T47D (cell line): ENCODE data around the gene ANKRD11.
A peak's percentile ranks its signal among the peaks of the same experiment; 100 is the strongest.
"Not testable (repeated sequence)": the region's sequence is repeated elsewhere in the genome, so short reads cannot be mapped to it uniquely, and the experiment has no call there.

Source experiments
- DNase-seq, 2 experiments: peaks; one replicate each; pipeline versions ENCODE4 v3.0.0 to v3.0.0-alpha.2; 2011 to 2012; ENCODE audit warnings: low read depth in 1 of 2, low spot score in 1 of 2
- JUND ChIP-seq: IDR thresholded peaks from 2 replicates; pipeline ENCODE4 v1.6.1; 2012; ENCODE audit warnings: low read depth
- in situ Hi-C: cut with HindIII; loops from 2 replicates; pipeline ENCODE4 v1.10.0; 2016; ENCODE audit warnings: low sequenced_read_pairs, low pct_unique_long_range_greater_than_20kb

ANKRD11 gene

DNA sequence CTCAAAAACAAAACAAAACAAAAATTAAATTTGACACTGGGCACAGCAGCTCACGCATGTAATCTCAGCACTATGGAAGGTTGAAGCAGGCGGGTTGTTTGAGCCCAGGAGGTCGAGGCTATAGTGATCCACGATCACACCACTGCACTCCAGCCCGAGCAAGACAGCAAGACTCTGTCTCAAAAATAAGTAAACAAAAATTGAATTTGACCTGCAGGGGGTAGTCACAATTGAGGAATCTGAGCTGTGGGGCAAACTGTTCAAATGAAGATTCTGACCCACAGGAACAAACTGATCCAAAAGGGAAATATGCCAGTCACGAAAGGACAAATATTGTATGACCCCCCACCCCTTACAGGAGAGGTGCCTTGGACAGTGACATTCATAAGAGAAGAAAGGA lies 29.8 kb downstream of the ANKRD11 start:
- no peak for DNase-seq
- no peak for TF ChIP-seq JUND
- in situ Hi-C loops, result no loop called here

DNA sequence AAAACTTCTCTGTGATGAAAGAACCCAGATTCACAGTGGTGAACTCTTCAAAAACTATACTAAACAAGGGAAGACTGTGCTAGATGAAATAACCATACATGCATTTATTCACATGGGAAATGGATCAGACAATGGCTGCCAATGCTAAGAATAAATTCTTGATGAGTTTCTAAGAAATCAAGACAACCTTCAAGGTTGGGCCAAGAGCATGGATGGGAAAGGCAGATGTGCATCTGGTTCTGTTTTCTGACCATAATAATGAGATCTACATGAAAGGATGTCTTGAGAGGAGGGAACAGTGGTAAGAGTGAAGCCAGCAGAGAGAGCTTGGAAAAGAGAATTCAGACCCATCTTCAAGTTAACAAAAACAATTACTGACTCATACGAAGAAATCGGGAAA lies 31.4 kb downstream of the ANKRD11 start:
- in situ Hi-C loops, result no loop called here
- DNase-seq, result no peak
- TF ChIP-seq JUND, result no peak

DNA sequence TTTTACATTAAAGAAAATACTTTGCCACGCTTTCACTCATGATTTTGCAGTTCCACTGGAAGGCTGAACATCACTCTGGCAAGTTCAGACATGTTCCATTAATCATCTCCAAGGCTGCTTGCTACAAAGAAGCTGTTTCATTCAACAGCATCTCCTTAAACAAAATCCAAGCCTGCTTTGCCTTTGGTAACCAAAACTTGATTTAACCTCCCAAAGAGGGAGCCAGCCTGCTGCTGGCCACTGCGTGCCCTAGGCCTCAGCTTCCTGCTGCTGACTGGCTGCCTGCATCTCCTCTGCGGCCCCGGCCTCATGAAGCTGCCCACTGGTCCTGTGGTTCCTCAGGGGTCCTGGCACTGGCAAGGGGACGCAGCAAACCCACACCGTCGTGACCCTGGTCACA lies 31.8 kb downstream of the ANKRD11 start:
- in situ Hi-C loops, result no loop called here
- no peak for DNase-seq
- no peak for TF ChIP-seq JUND

DNA sequence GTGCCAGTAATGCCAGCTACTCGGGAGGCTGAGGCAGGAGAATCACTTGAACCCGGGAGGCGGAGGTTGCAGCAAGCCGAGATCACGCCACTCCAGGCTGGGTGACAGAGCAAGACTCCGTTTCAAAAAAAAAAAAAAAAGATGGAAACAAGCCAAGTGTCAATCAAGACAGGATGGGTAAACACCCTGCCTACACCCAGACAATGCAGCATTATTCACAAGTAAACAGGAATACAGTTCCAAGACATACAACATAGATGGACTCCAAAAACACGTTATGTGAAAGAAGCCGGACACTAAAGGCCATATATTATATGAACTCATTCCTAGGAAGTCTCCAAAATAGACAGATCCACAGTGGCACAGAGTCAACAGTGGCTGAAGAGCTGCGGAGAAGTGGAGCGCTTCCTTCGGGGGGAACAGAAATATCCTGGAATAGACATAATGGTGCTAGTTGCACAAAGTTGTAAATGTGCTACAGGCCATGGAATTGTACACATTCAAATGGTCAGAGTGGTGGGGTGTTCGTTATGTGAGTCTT lies 33.9 kb downstream of the ANKRD11 start:
- TF ChIP-seq JUND, result no peak

DNA sequence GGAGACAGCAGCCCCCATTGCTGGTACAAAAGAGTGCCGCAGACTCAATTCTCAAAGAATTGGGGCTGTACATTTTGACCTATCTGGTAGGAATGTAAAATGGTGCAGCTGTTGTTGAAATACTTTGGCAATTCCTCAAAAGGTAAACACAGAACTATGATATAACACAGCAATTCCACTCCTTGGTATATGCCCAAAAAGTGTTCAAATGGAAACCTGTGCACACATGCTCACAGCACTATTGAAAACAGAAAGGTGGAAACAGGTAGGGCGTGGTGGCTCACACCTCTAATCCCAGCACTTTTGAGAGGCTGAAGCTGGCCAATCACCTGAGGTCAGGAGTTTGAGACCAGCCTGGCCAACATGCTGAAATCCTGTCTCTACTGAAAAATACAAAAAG lies 34.7 kb downstream of the ANKRD11 start:
- in situ Hi-C loops, result no loop called here
- TF ChIP-seq JUND, result no peak
- DNase-seq, result no peak

More for the DNA sequence above, 33.9 kb downstream of the ANKRD11 start:
- in situ Hi-C loops, result no loop called here
- DNase-seq, result peak in 1 of 2 experiments; percentile 60

DNA sequence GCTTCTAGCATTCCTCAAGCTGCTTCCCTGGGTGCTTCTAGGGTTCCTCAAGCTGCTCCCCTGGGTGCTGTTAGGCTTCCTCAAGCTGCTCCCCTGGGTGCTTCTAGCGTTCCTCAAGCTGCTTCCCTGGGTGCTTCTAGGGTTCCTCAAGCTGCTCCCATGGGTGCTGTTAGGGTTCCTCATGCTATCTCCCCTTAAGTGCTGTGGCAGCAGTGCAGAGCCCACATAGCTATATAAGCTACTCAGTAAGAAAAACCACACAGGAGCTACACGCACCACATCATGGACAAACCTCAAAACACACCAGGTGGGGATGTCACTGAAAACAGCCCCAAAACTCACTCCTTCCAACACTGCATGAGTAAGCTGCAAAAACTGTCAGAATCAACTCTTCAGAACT lies 35.2 kb downstream of the ANKRD11 start:
- in situ Hi-C loops, result no loop called here
- DNase-seq, result no peak
- TF ChIP-seq JUND, result no peak

DNA sequence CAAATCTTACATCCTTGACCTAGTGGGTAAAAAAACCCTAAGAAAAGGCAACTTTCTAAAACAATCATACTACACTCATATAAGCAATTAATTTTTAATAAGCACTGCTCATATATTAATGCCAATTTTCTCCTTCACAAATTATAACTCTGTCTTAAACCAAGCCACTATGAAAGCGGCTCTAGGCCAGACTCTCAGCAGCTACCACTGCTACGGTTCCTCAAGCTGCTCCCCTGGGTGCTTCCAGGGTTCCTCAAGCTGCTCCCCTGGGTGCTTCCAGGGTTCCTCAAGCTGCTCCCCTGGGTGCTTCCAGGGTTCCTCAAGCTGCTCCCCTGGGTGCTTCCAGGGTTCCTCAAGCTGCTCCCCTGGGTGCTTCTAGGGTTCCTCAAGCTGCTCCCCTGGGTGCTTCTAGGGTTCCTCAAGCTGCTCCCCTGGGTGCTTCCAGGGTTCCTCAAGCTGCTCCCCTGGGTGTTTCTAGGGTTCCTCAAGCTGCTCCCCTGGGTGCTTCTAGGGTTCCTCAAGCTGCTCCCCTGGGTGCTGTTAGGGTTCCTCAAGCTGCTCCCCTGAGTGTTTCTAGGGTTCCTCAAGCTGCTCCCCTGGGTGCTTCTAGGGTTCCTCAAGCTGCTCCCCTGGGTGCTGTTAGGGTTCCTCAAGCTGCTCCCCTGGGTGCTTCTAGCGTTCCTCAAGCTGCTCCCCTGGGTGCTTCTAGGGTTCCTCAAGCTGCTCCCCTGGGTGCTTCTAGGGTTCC lies 35.8 kb downstream of the ANKRD11 start:
- in situ Hi-C loops, DNase-seq: not testable (repeated sequence)

DNA sequence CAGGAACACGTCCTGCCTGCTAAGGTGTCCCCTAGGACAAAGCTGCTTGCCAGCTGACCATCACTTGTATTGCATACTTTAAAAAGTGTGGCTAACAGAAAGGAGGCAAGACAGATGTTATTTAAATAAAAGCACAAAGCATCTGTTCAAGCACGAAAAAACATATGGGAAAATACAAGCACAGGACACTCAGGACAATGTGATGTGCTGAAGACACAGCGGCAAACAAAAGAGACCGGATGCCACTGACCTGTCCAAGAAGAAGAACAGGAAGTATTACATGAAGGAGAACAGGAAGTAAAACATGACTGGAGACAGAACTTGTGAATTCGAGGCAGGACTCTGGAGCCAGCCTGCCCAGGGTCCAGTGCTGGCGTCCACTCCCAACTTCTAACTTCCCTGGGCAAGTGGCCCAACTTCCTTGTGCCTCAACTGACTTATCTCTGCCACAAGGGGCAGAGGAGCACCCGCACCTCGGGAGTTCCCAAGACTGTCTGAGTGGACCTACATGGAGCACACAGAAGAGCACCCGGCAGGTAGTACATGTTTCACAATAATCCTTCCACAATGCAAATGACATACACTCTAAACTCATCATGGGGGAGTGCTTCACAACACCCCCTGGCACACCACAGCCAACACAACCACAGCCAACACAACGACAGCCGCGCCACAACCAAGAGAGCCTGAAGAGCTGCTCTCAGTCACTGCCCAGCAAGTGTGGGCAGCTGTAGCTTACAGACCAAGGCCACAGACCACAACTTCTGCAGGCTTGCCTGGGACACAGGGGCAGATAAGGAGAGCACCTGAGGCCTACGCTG lies 36.6 kb downstream of the ANKRD11 start:
- in situ Hi-C loops, result no loop called here
- TF ChIP-seq JUND, result no peak
- peak; percentile 62 to 67 for DNase-seq

DNA sequence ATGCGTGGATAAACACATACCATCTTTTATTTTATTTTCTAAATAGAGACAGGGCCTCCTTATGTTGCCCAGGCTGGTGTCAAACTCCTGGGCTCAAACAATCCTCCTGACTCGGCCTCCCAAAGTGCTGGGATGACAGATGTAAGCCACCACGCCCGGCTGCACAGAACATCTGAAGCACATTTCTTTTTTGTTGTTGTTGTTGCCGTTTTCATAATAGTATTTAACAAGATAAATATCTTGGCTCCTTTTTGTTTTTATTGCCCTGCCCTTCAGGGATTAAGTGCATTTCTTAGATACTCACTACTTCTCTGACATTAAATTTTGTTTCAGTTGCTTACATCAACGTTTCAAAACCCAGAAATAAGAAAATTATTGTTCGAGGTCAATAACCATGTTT lies 37.4 kb downstream of the ANKRD11 start:
- DNase-seq, result no peak
- TF ChIP-seq JUND, result no peak
- in situ Hi-C loops, result no loop called here

DNA sequence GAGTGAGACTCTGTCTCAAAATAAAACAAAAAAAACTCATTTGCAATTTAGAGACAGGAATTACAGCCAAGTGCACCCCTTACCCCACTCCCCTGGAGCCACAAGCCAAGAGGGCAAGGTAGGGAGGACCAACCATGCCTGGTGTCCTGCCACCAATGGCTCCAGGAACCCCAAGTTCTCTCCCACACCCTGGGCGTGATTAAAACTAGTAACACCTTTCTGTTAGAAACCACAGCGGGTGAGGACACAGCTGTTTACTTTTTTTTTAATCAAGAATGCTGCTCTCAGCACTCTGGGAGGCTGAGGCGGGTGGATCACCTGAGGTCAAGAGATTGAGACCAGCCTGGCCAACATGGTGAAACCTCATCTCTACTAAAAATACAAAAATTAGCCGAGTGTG lies 38.1 kb downstream of the ANKRD11 start:
- in situ Hi-C loops, result no loop called here
- TF ChIP-seq JUND, result no peak
- no peak for DNase-seq

DNA sequence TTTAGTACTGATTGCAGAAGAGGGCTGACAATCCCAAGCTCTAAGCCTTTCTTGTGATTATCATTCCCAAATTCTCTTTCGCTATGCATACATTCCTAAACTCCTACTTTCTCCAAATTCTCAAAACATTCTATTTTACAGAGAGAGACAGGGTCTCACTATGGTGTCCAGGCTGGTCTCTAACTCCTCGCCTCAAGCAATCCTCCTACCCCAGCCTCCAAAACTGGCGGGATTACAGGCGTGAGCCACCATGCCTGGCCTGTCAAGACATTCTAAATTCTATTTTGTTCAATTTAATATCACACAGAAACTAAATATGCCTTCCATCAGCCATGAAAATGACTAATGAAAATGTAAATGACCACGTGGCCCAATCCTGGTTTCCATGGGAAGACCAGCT lies 39.8 kb downstream of the ANKRD11 start:
- in situ Hi-C loops, result no loop called here
- DNase-seq, result no peak
- TF ChIP-seq JUND, result no peak

DNA sequence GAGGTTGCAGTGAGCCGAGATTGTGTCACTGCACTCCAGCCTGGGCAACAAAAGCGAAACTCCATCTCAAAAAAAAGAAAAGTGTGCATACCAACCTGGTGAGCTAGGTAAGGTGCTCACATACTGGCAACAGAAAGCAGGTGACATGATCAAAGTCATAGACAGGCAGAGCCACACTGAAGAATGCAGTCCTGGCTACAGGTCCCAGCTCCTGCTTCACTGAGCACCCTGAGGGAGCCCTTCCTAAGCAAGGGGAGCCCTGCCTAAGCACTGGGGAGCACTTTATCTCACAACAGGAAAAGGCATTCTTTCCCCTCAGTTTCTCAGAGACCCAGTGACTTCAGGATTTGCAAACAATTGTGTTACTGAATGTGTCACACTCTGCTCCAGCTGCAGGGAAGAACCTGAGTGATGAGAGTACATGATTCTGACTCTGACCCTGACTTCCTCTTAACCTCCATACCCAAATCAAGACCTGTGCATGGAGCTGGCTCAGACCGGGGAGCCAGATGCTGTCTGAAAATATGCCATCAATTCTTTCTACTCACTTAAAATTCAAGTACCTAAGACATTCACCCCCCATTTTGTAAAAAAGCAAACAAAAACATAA lies 40.5 kb downstream of the ANKRD11 start:
- DNase-seq, result peak; percentile 60 to 65
- no peak for TF ChIP-seq JUND
- in situ Hi-C loops, result no loop called here

DNA sequence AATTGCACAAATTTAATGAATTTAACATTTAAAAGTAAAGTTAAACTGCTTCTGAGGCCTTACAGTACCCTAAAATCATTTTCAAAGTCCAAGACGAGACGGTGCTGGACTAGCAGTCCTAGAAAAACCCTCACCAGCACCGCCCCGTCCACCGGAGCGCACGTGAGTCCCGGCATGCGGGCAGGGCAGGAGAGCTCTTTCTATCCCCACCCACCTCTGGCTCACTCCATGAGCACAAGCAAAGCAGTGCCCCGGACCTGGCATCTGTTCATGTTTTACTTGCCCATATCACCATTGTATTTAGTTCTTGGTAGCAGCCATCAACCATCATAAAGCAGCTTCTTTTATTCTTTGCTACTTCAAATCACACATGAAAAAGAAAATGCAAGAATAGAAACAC lies 41.7 kb downstream of the ANKRD11 start:
- DNase-seq, result no peak
- in situ Hi-C loops, result no loop called here
- no peak for TF ChIP-seq JUND

DNA sequence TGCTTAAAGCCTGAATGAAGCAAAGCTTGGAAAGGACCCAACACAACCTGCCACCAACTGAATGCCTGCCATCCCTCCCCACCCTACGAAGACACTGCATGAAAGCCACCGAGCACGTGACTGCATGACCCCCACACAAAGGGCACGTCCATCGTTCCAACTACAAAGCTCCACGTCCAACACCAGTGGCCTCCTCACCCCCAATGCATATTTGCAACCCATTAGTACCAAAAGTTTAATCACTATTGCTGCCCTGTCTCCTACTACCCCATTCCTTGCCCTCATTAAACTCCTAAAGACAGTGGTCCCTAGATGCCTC lies 43.4 kb downstream of the ANKRD11 start:
- no peak for DNase-seq
- TF ChIP-seq JUND, result no peak
- in situ Hi-C loops, result no loop called here
